NCI-H2029 (cell line): ENCODE data around the gene STAT4.

ENCODE experiments used
- DNase-seq: peaks from one replicate; lab custom pipeline; 2025; lab: John Stamatoyannopoulos, UW

The STAT4 gene

DNA sequence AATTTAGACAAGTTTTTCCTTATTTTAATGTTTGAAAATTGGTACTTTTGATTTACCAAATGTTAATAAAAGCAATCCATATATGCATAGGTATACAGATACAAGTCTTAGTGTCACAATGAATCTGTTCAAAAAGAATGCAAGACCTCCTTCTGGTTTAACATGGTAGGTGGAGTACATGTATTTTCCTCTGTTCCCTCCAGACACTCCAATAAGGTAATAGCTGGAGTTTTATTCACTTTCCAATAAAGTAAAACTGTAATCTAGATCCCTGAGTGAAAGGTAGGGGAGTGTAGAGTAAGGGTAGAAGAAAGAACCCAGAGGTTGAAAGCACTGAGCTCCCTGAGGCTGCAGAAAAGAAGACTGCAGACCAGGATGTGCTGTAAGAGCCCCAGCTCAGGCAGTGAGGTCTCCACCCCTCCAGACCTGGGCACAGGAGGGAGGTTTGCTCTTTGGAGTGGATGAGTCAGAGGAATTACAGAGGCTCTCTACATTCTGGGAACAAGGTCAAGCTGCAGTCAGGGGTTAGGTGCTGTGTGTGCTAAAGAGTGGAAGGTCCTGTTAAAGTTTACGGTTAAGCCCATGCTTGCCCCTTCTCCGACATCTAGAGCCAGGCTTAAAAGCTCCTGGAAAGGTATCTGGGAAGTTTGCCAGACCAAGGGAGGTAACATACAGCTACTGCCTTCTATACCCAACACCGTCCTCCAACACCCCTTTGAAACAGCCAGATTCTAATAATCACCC, 109.2 kb downstream of the STAT4 start:
- no peak for DNase-seq

DNA sequence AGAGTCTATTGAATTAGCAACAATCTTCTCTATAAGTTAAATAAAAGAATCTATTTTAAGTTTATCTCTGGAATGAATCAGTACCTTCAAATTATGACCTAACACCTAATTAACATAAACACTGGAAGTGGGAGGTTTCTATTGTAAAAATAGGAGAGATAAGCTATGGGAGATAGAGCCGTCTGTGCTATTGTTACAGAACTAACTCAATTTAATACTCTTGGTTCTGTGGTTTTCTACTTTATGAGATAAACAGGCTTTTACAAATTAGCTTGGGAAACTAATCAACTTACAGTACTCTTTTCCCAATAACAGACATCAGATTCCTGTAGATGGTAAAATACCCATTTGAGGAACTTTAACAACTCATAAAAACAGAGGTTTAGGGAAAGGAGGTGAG, 111.2 kb downstream of the STAT4 start:
- DNase-seq = no peak

DNA sequence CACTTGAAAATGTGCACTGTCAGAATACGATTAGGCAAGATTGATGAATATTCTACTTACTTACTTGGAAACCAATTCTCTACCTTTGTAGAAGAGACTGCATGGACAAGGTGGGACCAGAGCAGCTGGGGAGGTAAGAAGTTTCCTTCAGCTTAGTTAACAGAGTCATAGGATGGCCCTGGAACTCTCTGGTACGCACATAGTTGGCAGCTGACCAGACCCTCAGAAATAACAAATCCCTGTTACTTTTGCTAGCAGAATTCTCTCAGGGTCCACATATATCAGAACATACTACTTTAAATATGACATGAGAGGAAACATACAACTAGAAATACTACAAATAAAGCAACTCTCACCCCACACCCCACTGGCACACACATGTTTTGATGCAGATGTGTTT, 112.1 kb downstream of the STAT4 start:
- DNase-seq = no peak

DNA sequence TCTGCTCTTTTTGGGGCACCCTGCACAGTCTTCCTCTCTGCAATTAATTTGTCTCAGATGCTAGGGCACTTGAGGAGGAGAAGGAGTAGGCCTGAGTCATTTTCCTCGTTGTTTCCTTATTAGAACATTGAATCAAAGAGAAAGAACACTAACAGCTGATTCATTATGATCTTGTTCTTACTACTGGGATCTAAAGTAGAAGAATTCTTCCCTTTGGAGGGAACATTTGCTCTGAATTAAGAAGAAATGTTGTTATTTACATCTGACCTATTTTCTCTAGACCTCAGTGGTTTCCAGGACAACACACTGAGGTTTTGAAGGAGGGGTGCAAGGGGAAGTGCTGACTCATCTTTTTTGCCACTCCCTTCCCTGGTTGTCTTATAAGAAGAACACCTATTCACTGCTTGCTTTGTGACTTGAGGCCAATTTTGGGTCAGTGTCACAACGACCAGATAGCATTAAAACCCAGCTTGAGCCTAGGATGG, 112.5 kb downstream of the STAT4 start:
- no peak for DNase-seq

DNA sequence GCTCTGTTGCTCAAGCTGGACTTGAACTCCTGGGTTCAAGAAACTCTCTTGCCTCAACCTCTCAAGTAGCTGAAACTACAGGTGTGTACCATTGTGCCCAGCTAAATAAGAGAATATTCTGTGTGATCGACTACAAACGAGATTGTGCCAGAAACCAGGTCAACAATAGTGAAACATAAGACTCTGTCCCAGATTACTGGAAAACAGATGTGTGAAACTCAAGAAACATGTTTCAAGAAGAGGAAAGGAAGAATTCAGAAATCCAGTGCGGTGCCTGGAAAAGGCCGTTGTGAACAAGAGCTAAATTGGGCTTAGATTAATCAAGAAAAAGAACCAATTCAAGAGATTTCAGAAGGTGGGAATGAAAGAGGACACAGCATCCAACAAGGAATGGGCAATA, 113.4 kb downstream of the STAT4 start:
- DNase-seq = no peak

DNA sequence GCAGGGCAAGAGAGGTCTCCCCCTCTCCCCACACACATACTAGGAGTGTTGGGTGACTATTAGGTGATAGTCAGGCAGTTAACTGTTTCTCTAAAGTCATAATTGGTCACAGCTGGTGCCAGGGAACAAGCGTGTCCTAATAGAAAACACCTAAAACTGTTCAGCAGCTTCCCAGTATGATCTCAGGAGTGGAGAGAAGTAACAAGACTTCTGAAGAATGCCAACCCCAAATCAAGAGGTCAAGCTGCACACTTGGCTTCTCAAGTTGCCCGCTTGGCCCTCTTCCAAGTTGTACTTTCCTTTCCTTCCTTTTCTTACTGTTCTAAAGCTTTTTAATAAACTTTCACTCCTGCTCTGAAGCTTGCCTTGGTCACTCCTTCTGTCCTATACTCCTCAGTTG, 114.4 kb downstream of the STAT4 start:
- DNase-seq = no peak

DNA sequence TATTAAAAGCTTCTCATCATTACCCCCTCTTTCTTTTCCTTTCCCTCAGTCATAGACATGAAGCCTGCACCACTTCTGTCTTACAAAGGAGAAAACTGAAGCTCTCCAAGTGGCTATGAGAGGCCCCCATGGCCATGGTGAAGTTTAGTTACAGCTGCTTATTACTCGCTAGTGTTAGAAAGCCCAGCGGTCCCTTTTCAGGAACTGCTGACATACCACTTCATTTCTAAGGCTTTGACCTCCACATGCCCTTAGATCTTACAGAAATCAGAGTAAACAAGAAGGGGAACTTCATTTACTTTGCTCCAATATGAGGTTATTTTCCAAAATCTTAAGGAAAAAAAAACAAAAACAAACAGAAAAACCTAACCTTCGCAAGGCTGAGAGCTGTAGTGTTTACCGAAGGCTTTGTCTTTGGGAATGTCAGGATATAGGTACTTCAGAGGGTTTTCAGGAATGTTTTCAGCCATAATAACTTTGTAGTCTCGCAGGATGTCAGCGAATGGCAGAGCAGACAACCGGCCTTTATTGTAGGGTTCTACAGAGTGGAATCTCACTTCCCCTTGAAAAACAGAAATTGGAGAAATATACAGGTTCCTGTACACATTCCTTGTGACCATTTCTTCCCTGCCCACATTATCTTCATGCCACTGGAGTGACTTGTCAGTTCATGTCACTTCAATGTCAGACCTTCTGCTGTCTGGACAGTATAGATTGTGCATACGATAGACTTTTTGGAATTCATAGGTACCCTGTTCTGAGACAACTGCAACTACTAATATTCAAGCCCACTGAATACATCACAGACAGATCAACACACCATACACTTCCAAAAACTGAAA, 118.0 kb downstream of the STAT4 start:
- DNase-seq = no peak

DNA sequence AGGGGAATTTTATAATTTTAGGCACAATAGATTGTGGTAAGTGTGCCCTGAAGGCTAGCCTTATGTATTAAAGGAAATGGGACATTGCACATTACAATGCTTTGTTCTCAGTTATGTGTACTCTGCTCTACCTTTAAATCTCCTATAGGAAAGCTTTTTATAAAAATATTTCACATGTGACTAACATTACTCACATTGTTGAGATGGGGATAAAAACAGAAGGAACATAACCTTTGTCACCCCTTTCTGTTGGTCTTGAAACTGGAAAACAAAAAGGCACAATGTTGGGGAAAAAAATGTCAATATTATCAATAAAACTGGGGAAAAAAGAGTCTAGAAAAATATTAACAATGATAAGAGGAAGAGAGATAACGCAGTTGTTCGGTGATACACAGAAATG, 119.5 kb downstream of the STAT4 start:
- no peak for DNase-seq

DNA sequence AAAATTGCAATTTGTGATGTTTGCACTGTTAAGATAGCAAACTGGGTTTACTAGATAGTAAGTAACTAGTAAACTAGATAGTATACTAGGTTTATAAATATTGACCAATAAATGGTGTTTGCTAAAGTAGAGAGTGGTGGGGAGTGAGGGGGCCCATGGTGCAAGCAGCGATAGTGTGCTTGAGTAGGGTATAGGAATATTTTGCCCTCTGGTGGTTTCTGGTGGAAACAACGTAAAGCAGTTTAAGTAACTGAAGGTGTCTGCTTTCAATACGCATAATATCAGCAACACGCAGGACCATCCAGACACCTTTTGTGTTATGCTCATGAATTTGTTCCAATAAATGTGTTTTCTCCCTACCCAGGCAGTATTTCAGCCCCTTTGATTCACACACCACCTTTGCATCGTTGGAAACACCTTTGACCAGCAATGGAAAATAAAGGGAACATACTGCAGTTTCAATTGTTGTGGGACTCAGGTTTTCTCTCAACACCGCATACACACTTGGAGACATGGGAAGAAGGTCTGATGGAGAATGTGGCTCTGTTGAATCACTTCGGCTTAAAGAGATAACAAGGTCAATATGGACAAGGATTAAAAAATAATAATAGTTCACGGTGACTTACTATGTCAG, 120.2 kb downstream of the STAT4 start:
- DNase-seq = peak; percentile 8

DNA sequence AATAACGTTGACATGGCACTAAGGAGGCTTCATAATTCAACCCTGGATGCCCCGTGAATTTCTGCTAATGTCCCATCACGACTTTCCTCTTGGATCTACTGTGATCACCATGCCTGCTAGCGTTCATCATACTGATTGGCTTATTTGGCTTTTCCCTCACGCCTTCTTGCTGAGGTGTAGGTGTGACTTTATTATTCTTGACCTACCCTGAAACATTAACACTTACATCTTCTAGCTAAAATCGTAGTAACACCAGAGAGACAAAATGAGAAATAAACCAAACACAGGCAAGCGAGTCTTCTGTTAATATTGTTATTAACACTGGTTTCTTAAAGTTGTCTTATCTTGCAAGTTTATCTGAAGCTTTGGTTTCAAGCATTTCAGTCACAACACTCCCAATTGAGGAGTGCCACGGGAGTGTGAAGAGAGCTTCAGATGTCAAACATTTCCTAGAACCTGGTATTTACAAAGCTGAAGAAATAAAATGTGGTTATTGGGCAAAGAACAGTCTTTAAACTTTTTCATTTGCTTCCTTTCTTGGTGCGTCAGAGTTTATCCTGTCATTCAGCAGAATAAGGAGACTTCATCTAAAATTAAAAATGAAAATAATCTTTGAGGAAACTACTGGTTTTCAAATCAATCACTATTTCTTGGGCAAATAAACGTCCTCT, 121.4 kb downstream of the STAT4 start:
- no peak for DNase-seq

DNA sequence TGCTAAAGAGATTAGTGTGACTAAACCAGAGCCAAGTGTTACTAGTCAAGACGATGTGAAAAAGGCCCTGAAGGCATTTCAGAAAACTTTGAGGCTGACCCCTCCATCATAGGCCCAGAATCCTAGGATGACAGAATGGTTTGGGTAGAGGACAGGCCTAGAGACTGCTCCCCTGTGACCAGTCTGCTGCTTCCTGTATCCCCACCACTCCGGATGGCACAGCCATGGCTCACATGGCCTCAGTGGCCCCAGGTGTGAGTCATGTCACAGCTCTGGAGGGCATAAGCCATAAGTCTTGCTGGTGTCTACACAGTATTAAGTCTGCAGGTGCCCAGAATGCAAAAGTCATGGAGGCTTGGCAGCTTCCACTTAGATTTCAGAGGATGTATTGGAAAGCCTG, 124.4 kb downstream of the STAT4 start:
- DNase-seq = no peak

DNA sequence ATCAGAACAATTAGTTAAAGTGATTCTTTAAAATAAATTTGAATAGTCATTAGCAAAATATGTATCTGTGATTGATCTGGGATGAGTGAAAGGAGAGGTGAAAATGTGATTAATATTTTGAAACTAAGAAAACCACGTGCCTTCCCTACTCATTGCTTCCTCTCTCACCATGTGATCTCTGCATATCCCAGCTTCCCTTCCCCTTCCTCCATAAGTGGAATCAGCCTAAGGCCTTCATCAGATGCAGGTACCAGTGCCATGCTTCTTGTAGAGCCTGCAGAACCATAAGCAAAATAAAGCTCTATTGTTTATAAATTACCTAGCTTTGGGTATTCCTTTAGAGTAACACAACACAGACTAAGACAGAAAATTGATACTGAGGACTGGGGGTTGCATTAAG, 125.7 kb downstream of the STAT4 start:
- no peak for DNase-seq

DNA sequence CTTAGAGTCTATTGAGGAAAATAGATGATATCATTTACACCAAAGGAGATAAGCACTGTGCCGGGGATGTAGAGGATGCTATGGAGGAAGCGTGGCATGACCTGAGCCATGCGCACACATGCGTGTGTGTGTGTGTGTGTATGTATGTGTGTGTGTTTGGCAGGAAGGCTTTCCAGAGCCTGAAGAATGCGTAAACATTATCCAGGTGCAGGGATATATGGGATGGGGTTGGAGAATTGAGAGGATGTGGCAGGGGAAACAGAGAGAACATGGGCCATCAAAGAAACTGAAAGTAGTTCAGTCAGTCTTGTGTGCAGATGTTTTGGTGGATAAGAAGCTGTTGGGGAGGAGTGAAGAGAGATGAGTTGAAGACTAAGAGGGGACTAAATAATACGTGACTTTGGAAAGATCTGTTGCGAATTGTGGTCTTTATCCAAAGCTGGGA, 127.5 kb downstream of the STAT4 start:
- DNase-seq = no peak

DNA sequence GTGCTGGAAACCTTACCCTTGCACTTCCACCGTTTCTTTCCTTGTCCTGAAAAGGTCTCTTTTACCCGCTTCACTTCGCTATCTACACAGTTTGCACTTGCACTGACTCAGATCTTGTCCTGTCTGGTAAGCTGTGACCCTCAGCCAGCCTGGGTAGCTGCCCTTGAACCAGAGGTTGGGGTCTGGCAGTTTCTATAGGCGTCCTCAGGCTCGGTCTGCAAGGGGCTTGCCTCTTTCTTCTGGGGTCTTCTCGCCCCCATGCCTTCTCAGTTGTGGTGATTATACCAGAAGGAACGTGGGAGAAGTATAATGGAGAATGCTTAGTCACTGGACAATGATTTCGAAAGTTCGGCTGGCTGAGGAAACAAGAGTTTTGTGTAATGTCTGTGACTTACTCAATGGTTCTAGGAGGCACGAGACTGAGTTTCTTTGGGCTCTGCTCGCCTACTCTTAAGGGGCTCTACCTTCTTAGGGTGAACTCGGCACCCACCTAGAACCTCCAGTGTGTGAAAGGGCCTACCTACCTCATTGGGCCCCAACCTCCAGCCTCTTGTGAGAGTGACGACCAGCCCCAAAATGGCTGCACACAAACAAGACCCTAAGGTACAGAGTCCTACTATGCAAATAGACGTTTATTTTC, 129.9 kb downstream of the STAT4 start:
- DNase-seq = no peak

DNA sequence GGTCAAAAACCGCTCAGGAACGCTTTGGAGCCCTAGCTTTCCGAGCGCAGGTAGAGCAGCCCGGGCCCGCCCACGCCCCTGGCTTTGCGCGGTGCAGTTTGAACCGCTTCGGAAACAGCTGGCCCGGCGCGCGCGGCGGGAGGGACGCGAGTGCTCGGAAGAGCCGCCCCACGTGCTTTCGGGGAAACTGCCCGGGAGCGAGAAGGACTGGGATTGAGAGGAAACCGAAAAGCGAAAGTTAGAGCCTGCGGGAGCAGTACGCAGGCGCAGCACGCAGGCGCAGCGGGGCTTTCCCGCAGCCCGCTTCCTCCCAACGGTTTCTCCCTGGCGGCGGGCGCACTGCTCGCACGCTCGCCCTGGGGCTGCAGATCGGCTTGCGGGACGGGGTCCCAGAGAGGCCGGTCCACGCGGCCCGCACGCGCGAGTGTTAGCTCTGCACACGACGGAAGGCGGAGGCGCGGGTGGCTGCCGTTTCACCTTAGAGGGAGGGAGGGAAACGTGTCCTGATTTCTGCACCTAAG, 130.5 kb downstream of the STAT4 start:
- peak; percentile 95 for DNase-seq

DNA sequence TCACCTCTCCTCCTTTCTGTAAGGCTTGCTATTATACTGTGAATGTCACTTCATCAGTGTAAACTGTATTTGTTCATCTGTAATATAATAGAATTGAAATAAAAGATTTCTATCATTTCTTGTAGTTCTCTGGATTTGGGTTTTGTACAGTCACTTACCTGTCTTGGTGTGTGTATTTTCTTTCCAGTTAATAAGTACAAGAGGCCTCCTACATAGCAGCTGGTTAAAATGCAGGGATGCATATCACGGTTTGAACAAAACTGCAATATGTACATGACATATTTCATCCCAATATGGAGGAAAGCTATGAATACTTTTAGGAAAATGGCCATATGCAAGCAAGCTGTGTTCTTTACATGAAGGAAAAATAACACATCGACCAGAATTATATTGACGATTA, 131.4 kb downstream of the STAT4 start:
- DNase-seq = no peak

DNA sequence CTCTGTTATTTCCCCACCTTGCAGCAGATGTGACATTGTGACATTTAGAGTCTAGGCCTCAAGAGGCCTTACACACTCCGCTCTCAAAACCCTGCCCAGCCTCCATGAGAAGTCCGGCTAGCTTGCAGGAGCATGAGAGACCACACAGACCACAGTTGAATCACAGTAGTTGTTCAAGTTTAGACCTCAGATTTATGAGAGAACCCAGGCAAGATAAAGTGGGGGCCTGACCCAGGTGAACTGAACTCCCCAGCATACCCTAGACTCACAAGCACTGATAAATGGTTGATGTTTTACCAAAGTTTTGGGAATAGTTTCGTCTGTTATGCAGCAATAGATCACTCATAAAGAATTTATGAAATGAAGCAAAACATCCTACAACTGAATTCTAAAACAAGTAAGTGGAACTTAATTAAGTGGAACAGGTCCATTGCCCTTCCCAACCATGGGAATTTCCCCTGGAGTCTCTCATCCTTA, 132.1 kb downstream of the STAT4 start:
- DNase-seq = no peak

DNA sequence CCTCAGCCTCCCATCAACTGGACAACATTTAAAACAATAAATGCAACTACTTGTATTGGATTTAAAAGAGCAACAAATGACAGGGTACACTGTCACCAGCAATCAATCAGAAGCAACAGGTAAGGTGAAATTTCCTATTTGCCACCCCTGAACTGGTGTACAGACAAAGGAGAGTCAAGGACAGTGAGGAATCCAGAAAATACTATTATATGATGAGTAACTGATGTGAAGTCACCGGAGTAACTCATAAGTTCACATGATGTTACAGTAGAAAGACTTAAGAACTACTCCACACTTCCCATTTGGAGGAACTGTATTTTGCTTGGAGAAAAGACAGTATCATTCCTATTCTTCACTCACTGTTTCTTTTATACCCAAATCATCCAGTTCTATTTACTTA, 132.7 kb downstream of the STAT4 start:
- DNase-seq = no peak

DNA sequence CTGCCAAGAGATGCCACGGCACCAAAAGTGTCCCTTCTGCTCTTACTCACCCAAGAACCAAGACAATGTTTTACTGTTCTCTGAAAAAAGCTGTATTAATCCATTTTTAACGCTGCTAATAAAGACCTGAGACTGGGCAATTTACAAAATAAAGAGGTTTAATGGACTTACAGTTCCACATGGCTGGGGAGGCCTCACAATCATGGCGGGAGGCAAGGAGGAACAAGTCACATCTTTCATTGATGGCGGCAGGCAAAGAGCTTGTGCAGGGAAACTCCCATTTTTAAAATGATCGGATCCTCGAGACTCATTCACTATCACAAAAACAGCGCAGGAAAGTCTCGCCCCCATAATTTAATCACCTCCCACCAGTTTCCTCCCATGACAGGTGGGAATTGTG, 135.0 kb downstream of the STAT4 start:
- no peak for DNase-seq

DNA sequence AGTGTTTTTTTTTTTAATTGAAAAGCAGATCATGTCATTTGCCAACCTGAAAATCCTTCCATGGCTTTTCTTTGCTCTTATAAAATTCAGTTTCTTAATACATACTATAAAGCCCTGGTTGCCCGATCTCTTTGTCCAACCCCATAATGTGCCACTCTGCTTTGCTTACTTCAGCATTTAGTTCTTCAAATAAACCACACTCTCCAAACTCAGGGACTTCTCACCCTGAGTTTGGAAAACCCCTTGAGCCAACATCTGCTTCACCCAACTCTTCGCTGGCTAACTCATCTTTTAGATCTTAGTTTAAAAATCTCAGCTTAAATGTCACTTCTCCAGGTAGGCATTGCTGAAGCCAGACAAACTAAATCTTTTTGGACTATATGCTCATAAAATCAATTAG, 135.6 kb downstream of the STAT4 start:
- no peak for DNase-seq

DNA sequence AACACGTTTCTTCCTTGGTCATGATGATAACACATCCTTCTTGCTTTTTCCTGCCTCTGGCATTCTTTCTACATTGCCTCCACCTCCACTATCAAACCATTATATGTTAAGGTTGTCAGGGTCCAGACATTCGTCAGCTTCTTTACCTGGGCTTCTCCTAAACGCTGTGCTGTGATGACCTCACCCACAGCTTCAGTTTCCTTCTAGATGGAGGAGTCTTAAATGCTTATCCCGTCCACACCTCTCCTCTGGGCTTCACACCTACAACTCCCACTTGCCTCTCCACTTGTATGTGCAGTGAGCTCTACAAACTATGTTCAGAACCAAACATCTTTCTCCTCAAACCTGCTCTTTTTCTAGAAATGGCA, 136.2 kb downstream of the STAT4 start:
- DNase-seq = no peak
